Chondrocyte (in vitro differentiated cells): ENCODE data around the gene GAPVD1. TPM values are rescaled to one million over a fixed set of nuclear protein-coding genes. Genes with fewer than 3 reads are reported as not detected.

Experiments
- DNase-seq: peaks from one replicate; pipeline ENCODE4 v3.0.0; 2021; ENCODE audit warnings: mixed read lengths, low spot score
- H3K27ac Mint-ChIP-seq: one replicate; pipeline ENCODE4 v1.8.0; 2021; ENCODE audit warnings: mild to moderate bottlenecking, moderate library complexity, mixed read lengths; ENCODE audit not compliant: unreplicated experiment
- H3K27me3 Mint-ChIP-seq: 2 replicates; pipeline ENCODE4 v1.8.0; 2021; ENCODE audit warnings: low read depth, mixed read lengths
- H3K36me3 Mint-ChIP-seq: 2 replicates; pipeline ENCODE4 v1.8.0; 2021; ENCODE audit warnings: low read depth, mixed read lengths
- H3K4me1 Mint-ChIP-seq: 2 replicates; pipeline ENCODE4 v1.8.0; 2021; ENCODE audit warnings: low read depth, mild to moderate bottlenecking, mixed read lengths
- H3K4me3 Mint-ChIP-seq: one replicate; pipeline ENCODE4 v1.8.0; 2021; ENCODE audit warnings: mild to moderate bottlenecking, moderate library complexity, mixed read lengths; ENCODE audit not compliant: unreplicated experiment
- H3K9me3 Mint-ChIP-seq: 2 replicates; pipeline ENCODE4 v1.8.0; 2021; ENCODE audit warnings: low read depth, mixed read lengths
- total RNA-seq: library from RNA; stranded (reverse); gene quantifications from 3 replicates; pipeline ENCODE4 v1.2.1, GENCODE V29; 2021
- TF ChIP-seq, protein P1 (sequence below): fragments of 200-600 bp; sonication (generic); IDR thresholded peaks from 2 replicates; pipeline ENCODE4 v1.5.0; 2021; ENCODE audit warnings: antibody characterized with exemption, mild to moderate bottlenecking, moderate library complexity

The GAPVD1 gene
- total RNA-seq, 1 donor from 2014 or later: 46.2 TPM

DNA sequence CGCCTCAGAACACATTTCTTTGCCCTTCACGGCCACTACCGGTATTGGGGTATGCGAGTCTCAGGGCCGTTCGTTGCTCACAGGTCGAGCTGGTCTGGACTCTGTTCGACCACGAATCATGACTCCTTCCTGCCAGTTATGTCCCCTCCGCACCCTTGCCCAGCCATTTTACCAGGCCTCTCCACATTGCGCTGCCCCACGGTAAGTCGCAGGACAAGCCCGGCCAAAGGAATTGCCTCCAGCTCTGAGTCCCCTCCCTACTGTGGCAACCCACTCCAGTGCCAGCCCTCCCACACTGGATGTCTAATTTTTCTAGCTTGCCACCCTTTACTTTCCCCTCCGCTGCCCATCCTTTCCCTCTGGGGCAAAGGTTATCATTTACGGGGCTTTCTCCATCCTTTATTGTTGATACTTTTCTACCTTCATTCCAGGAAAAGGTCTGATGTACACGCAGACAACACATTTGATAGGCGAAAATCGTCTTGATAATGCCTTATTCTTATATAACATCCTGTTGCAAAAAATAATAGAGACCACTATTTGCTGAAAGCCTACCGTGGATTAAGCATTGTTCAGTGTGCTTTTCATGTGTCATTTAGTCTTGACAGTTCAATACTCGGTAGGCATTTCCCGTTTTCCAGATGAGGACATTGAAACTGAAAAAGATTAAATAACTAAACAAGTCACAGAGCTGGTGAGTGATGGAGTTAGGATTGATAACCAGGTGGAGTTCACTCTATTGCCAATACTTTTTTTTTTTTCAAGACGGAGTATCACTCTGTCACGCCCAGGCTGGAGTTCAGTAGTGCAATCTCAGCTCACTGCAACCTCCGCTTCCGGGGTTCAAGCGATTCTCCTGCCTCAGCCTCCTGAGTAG, 19.5 kb upstream of the GAPVD1 start:
- TF ChIP-seq, protein P1, sequence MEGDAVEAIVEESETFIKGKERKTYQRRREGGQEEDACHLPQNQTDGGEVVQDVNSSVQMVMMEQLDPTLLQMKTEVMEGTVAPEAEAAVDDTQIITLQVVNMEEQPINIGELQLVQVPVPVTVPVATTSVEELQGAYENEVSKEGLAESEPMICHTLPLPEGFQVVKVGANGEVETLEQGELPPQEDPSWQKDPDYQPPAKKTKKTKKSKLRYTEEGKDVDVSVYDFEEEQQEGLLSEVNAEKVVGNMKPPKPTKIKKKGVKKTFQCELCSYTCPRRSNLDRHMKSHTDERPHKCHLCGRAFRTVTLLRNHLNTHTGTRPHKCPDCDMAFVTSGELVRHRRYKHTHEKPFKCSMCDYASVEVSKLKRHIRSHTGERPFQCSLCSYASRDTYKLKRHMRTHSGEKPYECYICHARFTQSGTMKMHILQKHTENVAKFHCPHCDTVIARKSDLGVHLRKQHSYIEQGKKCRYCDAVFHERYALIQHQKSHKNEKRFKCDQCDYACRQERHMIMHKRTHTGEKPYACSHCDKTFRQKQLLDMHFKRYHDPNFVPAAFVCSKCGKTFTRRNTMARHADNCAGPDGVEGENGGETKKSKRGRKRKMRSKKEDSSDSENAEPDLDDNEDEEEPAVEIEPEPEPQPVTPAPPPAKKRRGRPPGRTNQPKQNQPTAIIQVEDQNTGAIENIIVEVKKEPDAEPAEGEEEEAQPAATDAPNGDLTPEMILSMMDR: no peak
- Mint-ChIP-seq H3K27ac (peak overlapping the region; percentile 98), H3K4me1 (peaks cover 56% of the 10 kb centered on the region), H3K36me3 (peaks cover 31% of the 10 kb centered on the region), H3K4me3 (peak overlapping the region; percentile 85), H3K27me3 (no peaks in the 10 kb centered on the region), H3K9me3 (no peaks in the 10 kb centered on the region)
- DNase-seq: peak; percentile 59

DNA sequence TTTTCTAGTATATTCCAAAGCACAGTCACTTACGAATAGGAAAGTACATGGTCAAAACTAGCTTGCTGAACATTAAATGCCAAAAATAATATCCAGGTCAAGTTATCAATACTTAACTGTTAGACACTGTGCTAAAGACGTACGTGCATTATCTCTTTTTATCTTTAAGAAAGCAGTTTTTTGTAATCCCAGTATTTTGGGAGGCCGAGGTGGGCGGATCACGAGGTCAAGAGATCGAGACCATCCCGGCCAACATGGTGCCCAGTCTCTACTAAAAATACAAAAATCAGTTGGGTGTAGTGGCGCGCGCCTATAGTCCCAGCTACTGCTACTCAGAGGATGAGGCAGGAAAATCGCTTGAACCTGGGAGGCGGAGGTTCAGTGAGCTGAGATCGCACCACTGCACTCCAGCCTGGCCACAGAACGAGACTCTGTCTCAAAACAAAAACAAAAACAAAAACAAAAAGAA, 17.8 kb upstream of the GAPVD1 start:
- Mint-ChIP-seq H3K27ac (peak overlapping the region; percentile 97), H3K27me3 (no peaks in the 10 kb centered on the region), H3K4me3 (no peak overlapping the region), H3K9me3 (no peaks in the 10 kb centered on the region), H3K36me3 (peaks cover 16% of the 10 kb centered on the region), H3K4me1 (peaks cover 39% of the 10 kb centered on the region)
- peak; percentile 20 for DNase-seq
- TF ChIP-seq, protein P1: no peak

DNA sequence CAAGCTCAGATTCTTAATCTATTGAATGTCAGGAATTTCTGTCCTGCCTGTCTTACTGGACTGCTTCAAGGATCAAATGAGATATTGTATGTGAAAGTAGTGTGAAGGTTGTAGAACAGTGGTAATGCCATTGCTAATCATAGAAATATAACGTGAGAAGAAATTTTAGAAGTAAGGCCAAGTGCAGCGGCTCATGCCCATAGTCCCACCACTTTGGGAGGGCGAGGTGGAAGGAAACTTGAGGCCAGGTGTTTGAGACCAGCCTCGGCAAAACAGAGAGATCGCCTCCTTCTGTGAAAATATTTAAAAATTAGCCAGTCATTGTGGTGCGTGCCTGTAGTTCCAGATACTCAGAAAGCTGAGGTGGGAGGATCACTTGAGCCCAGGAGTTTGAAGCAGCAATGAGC, 15.4 kb upstream of the GAPVD1 start:
- Mint-ChIP-seq H3K36me3 (no peaks in the 10 kb centered on the region), H3K4me1 (peaks cover 25% of the 10 kb centered on the region), H3K27me3 (no peaks in the 10 kb centered on the region), H3K9me3 (no peaks in the 10 kb centered on the region), H3K27ac (peak overlapping the region; percentile 5), H3K4me3 (no peak overlapping the region)
- TF ChIP-seq, protein P1: no peak
- peak; percentile 6 for DNase-seq

DNA sequence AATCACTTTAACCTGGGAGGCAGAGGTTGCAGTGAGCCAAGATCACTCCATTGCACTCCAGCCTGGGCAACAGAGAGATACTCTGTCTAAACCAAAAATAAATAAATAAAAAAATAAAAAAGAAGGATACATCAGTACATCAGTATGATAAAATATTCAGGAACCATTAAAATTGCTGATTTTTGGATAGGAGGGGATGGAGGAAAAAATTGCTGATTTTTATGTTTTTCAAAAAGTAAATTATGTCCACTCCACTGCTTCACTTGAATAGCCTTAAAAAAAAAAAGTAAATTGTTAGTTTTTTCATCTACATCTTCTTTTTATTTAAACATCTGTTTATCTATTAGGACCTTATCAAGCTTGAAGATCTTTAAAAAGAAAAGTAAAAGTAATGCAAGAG, 7.4 kb upstream of the GAPVD1 start:
- no peak for DNase-seq
- Mint-ChIP-seq H3K27me3 (no peaks in the 10 kb centered on the region), H3K9me3 (no peaks in the 10 kb centered on the region), H3K36me3 (no peaks in the 10 kb centered on the region), H3K4me3 (no peak overlapping the region), H3K27ac (no peak overlapping the region), H3K4me1 (no peaks in the 10 kb centered on the region)
- TF ChIP-seq, protein P1: no peak

DNA sequence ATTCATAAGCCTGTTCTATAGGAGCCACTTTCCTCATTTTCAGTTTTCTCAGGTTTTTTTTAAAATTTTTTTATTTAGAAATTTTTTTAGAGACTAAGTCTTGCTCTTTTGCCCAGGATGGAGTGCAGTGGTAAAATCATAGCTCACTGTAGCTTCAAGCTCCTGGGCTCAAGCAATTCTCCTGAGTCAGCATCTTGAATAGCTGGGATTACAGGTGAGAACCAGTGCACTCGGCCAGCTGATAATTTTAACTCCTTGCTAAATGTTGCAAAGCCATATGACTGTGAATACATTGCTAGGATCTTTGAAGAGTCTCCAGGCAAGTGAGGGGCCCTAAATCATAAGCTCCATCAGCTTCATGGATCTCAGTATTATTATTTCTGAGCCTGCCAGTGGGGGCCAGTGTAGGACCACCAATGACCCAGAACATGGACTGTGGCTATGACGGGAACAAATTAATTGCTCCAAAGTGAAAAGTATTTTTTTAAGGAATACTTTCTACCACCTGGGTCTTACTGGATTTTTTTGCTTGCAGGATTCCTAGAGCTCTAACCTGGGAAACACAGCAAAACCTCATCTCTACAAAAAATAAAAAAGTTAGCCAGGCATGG, 5.7 kb upstream of the GAPVD1 start:
- Mint-ChIP-seq H3K27me3 (no peaks in the 10 kb centered on the region), H3K4me1 (peaks cover 7% of the 10 kb centered on the region), H3K9me3 (no peaks in the 10 kb centered on the region), H3K4me3 (no peak overlapping the region), H3K36me3 (no peaks in the 10 kb centered on the region), H3K27ac (no peak overlapping the region)
- no peak for DNase-seq
- TF ChIP-seq, protein P1: peak; percentile 77
